GM18526 (cell line): Measurements from ENCODE around the gene PCDHGA11.
"Not testable (repeated sequence)": the region's sequence is repeated elsewhere in the genome, so short reads cannot be mapped to it uniquely, and the experiment has no call there.

ENCODE experiments used
- POLR2A ChIP-seq: IDR thresholded peaks from 3 replicates; pipeline ENCODE4 v1.6.1; 2011; ENCODE audit not compliant: insufficient read length; ENCODE audit errors: extremely low read depth

The PCDHGA11 gene

DNA sequence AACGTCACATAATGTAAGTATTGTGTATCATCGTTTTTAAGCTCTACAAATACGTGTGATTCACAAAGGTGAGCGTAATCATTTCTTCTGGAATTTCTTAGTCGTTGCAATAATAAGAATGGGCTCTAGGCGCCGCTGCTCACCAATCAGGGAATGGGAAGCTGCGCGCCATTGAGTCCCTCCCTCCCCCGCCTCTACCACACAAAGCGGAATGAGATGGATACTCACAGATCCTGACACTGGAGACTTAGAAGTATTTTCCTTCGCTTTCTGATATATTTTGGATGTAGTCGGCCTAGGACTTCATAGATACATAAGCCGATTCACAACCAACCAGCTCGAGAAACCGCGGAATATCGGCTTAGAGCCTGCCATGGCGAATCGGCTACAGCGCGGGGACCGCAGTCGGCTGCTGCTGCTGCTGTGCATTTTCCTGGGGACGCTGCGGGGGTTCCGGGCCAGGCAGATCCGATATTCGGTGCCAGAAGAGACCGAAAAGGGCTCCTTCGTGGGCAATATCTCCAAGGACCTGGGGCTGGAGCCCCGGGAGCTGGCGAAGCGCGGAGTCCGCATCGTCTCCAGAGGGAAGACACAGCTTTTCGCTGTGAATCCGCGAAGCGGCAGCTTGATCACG, at the start of gene PCDHGA11:
Gene PCDHGA11, plus strand, starts transcription at position 197 of the 634 bp plus-strand sequence. Its CDS starts 177 bp downstream, at position 374.
- no peak for TF ChIP-seq POLR2A

DNA sequence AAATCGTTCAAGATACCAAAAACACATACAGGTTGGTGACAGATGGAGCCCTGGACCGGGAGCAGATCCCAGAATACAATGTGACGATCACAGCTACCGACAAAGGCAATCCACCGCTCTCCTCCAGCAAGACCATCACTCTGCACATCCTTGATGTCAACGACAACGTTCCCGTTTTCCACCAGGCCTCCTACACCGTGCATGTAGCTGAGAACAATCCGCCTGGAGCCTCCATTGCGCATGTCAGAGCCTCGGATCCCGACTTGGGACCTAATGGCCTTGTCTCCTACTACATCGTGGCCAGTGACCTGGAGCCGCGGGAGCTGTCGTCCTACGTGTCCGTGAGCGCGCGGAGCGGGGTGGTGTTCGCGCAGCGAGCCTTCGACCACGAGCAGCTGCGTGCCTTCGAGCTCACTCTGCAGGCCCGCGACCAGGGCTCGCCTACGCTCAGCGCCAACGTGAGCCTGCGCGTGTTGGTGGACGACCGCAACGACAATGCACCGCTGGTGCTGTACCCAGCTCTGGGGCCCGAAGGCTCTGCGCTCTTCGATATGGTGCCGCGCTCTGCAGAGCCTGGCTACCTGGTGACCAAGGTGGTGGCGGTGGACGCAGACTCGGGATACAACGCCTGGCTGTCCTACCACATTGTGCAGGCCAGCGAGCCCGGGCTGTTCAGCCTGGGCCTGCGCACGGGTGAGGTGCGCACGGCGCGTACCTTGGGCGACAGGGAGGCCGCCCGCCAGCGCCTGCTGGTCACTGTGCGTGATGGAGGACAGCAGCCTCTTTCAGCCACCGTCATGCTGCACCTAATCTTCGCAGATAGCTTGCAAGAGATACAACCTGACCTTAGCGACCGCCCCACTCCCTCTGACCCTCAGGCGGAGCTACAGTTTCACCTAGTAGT, 49.0 kb upstream of the PCDHGA11 start:
- no peak for TF ChIP-seq POLR2A

GRCh38 chr5:141373673-141374317, 47.1 kb upstream of the PCDHGA11 start, which contains the start of gene PCDHGA6:
PCDHGA6 (plus strand) TSS chr5:141373891; CDS start chr5:141374084, 193 bp downstream.
- TF ChIP-seq POLR2A: no peak

DNA sequence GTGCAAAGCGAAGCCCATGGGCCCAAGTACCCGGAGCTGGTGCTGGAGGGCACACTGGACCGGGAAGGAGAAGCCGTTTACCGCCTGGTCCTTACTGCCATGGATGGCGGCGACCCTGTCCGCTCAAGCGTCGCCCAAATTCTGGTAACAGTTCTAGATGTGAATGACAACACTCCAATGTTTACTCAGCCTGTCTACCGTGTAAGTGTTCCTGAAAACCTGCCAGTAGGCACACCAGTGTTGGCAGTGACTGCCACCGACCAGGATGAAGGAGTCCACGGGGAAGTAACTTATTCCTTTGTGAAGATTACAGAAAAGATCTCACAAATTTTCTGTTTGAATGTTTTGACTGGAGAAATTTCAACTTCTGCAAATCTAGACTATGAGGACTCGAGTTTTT, 46.2 kb upstream of the PCDHGA11 start:
- TF ChIP-seq POLR2A: no peak

- no peak for TF ChIP-seq POLR2A
These were observed 38.2 kb upstream of the PCDHGA11 start, which contains the start of gene PCDHGA7 for GRCh38 chr5:141382469-141383294. PCDHGA7 (plus strand) TSS chr5:141382742; CDS start chr5:141382900, 158 bp downstream.

DNA sequence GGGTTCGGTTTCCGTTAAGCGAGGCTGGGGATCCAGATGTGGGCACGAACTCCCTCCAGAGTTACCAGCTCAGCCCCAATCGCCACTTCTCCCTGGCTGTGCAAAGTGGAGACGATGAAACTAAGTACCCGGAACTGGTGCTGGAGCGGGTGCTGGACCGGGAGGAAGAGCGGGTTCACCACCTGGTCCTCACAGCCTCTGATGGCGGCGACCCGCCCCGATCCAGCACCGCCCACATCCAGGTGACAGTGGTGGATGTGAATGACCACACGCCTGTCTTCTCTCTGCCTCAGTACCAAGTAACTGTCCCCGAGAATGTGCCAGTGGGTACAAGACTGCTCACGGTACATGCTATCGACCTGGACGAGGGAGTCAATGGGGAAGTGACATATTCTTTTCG, 37.5 kb upstream of the PCDHGA11 start:
- TF ChIP-seq POLR2A: no peak

DNA sequence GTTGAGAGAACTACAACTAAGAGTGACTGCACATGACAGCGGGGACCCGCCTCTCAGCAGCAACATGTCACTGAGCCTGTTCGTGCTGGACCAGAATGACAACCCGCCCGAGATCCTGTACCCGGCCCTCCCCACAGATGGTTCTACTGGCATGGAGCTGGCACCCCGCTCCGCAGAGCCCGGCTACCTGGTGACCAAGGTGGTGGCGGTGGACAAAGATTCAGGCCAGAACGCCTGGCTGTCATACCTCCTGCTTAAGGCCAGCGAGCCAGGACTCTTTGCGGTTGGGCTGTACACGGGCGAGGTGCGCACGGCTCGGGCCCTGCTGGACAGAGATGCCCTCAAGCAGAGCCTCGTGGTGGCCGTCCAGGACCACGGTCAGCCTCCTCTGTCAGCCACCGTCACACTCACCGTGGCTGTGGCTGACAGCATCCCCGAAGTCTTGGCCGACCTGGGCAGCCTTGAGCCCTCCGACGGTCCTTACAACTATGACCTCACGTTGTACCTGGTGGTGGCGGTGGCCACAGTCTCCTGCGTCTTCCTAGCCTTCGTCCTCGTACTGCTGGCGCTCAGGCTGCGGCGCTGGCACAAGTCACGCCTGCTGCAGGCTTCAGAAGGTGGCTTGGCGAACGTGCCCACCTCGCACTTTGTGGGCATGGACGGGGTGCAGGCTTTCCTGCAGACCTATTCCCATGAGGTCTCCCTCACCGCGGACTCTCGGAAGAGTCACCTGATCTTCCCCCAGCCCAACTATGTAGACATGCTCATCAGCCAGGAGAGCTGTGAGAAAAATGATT, 36.2 kb upstream of the PCDHGA11 start:
- no peak for TF ChIP-seq POLR2A

DNA sequence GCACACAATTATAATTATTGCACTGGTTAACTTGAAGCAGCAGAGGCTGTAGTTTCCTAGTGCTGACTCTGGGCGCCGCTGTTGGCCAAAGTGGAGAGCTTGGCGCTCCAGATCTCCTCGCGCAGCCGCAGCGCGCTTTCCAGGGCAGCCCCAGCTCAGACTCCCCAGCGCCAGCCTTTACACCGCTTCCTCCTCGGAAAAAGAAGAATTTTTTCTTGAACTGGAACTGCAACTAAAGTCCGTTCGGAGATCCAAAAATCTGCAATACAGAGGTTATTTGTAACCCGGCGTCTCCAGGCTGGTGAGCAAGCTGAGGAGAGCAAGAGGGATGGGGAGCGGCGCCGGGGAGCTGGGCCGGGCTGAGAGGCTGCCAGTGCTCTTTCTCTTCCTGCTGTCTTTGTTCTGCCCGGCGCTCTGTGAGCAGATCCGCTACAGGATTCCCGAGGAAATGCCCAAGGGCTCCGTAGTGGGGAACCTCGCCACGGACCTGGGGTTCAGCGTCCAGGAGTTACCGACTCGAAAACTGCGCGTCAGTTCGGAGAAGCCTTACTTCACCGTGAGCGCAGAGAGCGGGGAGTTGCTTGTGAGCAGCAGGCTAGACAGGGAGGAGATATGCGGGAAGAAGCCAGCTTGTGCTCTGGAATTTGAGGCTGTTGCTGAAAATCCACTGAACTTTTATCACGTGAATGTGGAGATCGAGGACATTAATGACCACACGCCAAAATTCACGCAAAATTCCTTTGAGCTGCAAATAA, 33.1 kb upstream of the PCDHGA11 start, which contains the start of gene PCDHGB4:
Gene PCDHGB4, plus strand, starts transcription at position 142 of the 755 bp plus-strand sequence. Its CDS starts 187 bp downstream, at position 329.
- TF ChIP-seq POLR2A: not testable (repeated sequence)

- no peak for TF ChIP-seq POLR2A
These were observed 32.2 kb upstream of the PCDHGA11 start for GRCh38 chr5:141388661-141389060.

DNA sequence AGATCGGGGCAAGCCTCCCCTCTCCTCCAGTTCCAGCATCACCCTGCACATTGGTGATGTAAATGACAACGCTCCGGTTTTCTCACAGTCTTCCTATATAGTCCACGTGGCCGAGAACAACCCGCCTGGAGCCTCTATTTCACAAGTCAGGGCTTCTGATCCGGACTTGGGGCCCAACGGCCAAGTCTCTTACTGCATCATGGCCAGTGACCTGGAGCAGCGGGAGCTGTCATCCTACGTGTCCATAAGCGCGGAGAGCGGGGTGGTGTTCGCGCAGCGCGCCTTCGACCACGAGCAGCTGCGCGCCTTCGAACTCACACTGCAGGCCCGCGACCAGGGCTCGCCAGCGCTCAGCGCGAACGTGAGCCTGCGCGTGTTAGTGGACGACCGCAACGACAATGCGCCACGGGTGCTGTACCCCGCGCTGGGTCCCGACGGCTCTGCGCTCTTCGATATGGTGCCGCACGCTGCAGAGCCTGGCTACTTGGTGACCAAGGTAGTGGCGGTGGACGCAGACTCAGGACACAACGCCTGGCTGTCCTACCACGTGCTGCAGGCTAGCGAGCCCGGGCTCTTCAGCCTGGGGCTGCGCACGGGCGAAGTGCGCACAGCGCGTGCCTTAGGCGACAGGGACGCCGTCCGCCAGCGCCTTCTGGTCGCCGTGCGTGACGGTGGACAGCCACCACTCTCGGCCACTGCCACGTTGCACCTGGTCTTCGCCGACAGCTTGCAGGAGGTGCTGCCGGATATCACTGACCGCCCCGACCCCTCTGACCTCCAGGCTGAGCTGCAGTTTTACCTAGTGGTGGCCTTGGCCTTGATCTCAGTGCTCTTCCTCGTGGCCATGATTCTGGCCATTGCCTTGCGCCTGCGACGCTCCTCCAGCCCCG, 31.5 kb upstream of the PCDHGA11 start:
- no peak for TF ChIP-seq POLR2A

GRCh38 chr5:141392429-141393198, 28.2 kb upstream of the PCDHGA11 start, which contains the start of gene PCDHGA8:
PCDHGA8 (plus strand) TSS chr5:141392633; CDS start chr5:141392814, 181 bp downstream.
- TF ChIP-seq POLR2A: no peak
